ENCODE results near the gene ATXN2.

DNA sequence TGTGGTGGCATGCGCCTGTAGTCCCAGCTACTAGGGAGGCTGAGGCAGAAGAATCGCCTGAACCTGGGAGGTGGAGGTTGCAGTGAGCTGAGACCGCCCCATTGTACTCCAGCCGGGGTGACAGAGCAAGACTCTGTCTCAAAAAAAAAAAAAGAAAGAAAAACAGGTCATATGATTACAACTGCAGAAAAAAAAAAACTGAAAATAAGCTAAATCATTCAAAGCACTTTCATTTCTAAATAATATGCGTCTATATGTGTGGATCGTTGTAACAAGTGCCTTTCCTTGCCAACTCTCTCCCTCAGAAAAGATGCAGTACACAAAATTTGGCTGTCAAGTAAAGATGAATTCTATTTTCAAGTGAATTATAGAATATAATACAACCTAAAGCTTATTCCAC lies 42.4 kb downstream of the ATXN2 start:
- no peak for TF ChIP-seq CTCF (IDR thresholded peaks at IDR 0.05 in 4 of 5, conservative IDR thresholded peaks at IDR 0.05 in 1 of 5)
- TF ChIP-seq POLR2A (IDR thresholded peaks at IDR 0.05): no peak
